Endometrium (tissue), 2 donors: ENCODE data around the gene TIMM50.

Experiments
- FAIRE-seq: peaks from 2 replicates; lab custom pipeline; 2012; peaks lifted over from hg19 to GRCh38; lab: Jason Lieb, UNC
- donor health status: control.
- donor health status: control.

TIMM50 gene

DNA sequence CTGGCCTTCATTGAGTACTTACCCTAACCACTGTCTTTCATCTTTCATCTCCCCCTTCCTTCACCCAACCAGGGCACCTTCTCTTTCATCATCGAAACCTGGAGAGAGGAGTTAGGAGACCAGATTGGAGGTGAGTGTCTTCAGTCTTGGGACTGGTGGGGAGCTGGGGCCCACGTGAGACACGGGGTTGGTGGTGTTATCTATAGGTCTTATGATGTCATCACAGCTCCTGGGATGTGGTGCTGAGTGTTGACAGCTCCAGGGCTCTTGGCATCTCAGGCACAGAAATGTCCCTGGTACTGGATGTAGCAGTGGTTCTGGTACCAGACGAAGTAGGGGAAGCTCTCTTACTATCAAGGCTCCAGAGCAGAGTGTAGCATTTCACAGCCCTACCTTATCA is 19.9 kb downstream of the TIMM50 start:
- FAIRE-seq = no peak

DNA sequence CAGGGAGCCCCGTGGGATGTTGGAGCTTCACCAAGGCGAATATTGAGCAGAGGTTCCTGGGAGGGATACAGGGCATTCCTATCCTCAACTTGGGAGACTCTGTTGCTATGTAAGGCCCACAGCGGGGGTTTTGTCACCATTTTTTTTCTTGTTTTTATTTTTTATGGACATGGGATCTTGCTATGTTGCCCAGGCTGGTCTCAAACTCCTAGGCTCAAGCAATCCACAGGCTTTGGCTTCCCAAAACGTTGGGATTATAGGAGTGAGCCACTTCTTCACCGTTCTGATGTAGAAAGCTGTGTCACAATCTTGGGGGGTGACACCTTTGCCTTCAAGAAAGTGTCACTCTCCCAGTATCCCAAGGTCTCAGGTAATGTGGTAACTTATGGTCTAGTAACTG is 20.7 kb downstream of the TIMM50 start:
- FAIRE-seq = no peak

DNA sequence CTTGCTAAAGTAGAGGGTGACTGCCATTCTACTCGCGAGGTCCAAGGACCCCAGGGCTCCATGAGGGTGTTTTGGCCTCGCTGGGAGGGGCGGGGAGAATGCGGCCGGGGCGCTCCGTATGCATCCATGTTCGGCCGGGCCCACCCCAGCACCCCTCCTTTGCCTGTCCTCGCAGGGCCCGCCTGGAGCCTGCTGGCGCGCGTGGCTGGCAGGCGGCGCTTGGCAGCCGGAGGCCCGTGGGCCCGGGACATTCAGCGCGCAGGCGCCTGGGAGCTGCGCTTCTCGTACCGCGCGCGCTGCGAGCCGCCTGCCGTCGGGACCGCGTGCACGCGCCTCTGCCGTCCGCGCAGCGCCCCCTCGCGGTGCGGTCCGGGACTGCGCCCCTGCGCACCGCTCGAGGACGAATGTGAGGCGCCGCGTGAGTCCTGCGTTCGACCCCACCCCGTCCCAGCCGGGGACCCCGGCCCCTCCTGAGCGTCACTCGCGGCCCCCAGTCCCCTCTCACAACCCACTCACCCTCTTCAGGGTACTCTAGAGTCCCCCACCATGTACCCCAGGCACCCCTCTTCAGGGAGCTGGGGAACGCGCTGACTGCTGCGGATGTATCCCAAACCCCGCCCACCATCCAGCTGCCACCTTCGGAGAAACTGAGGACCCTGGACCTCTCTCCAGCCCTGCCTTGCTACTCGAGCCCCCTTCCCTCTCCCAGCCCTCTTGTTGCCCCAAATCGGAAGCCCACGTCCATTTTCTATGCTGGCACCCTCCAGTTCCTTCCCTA is 22.2 kb downstream of the TIMM50 start:
- no peak for FAIRE-seq

DNA sequence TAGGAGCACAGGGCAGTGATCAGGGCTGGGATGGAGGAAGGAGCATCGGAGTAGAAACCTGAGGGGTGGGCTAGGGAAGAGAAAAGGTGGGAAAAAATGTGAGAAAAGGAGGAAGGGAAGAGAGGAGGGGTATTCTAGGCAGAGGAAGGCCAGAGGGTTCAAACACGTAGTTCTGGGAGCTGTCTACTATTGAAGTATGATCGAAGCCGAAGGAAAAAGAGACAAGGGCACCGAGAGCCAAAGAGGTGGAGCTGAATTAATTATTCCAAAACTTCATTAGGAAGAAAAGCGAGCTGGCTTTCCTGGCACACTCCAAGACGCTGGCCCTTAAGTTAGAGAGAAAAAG is 25.9 kb downstream of the TIMM50 start:
- FAIRE-seq = no peak

DNA sequence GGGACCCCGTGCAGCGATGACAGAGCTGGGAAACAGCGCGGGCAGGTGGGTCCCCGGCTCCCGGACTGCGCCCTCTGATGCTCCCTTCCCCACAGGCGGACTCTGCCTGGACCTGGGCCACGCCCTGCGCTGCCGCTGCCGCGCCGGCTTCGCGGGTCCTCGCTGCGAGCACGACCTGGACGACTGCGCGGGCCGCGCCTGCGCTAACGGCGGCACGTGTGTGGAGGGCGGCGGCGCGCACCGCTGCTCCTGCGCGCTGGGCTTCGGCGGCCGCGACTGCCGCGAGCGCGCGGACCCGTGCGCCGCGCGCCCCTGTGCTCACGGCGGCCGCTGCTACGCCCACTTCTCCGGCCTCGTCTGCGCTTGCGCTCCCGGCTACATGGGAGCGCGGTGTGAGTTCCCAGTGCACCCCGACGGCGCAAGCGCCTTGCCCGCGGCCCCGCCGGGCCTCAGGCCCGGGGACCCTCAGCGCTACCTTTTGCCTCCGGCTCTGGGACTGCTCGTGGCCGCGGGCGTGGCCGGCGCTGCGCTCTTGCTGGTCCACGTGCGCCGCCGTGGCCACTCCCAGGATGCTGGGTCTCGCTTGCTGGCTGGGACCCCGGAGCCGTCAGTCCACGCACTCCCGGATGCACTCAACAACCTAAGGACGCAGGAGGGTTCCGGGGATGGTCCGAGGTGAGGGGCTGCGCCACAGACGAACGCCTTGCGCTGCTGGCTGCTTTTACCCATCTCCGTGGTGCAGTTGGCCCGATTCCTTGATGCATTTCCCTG is 26.5 kb downstream of the TIMM50 start:
- no peak for FAIRE-seq

DNA sequence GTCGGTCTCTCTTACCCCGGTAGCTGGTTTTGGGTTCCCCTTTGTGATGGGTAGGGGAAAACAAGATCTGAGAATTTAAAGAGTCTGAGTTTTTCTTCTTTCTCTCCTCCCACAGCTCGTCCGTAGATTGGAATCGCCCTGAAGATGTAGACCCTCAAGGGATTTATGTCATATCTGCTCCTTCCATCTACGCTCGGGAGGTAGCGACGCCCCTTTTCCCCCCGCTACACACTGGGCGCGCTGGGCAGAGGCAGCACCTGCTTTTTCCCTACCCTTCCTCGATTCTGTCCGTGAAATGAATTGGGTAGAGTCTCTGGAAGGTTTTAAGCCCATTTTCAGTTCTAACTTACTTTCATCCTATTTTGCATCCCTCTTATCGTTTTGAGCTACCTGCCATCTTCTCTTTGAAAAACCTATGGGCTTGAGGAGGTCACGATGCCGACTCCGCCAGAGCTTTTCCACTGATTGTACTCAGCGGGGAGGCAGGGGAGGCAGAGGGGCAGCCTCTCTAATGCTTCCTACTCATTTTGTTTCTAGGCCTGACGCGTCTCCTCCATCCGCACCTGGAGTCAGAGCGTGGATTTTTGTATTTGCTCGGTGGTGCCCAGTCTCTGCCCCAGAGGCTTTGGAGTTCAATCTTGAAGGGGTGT is 27.2 kb downstream of the TIMM50 start:
- no peak for FAIRE-seq

DNA sequence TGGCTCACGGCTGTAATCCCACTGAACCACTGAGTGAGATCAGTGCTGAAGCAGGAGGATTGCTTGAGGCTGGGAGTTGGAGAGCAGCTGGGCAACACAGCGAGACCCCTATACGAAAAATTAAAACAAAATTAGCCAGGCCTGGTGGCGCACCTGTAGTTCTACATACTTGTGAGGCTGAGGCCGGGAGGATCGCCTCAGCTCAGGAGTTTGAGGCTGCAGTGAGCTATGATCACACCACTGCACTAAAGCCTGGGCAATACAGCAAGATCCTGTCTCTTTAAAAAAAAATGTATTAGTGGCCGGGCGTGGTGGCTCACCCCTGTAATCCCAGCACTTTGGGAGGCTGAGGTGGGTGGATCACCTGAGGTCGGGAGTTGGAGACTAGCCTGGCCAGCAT is 28.0 kb downstream of the TIMM50 start:
- FAIRE-seq = no peak

DNA sequence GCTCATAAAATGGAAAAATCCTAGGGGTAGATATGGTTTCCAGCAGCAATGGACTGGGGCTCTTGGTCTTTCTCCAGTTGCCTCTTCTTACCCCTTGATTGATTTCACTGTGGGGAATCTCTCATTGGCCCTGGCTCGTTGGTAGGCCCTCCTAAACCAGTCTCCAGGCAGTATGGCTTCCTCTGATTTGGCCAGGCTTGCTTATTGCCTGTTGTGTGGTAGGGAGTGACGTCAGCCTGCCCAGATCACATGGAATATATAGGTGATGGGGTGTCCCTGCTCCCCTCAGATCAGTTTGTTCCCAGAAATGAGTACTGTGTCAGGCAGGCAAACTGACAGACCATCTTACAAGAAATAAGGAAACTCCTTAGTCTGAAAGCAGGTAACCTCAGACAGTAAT is 28.6 kb downstream of the TIMM50 start:
- FAIRE-seq = no peak

DNA sequence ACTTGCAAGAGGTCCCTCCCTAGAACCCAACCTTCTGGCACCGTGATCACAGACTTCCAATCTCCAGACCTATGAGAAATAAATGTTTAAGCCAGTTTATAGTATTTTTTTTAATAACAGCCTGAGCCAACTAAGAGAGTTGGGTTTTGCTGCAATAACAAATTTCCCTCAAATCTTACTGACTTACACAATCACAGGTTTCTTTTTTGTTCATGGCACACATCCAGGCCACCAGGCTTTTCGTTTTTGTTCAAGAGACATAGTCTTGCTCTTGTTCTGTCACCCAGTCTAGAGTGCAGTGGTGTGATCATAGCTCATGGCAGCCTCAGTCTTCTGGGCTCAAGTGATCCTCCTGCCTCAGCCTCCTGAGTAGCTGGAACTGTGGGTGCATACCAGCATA is 32.4 kb downstream of the TIMM50 start:
- no peak for FAIRE-seq

DNA sequence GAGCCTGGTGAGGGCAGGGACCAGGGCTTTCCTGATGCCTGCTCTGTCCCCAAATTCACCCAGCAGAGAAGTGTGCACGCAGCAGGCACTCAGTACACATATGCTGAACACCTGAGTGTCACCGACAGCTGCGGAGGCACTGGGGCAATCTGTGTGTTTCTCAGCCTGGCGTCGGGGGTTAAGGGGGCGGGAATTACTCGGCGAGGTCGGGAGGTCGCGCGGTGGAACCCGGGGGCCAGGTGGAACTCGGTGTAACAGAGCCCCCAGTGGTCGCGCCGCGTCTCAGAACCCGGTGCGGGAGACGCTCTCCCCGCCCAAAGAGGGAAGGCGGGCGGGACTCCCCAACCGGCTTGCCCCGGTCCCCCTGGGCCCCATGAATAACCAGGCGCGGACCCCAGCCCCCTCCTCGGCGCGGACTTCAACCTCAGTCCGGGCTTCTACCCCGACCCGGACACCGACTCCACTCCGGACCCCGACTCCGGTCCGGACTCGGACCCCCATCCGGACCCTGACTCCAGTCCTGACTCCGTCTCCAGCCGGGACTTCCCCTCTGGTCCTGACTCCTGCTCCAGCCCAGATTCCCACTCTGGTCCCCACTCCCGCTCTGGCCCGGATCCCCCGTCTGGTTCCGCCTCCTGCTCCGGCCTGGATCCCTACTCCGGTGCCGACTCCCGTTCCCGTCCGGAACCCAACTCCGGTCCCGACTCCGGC is 34.4 kb downstream of the TIMM50 start, which contains the start of gene SELENOV:
SELENOV (plus strand) TSS at position 300 of the 711 bp plus-strand sequence; CDS start at position 374, 74 bp downstream.
- FAIRE-seq = no peak

DNA sequence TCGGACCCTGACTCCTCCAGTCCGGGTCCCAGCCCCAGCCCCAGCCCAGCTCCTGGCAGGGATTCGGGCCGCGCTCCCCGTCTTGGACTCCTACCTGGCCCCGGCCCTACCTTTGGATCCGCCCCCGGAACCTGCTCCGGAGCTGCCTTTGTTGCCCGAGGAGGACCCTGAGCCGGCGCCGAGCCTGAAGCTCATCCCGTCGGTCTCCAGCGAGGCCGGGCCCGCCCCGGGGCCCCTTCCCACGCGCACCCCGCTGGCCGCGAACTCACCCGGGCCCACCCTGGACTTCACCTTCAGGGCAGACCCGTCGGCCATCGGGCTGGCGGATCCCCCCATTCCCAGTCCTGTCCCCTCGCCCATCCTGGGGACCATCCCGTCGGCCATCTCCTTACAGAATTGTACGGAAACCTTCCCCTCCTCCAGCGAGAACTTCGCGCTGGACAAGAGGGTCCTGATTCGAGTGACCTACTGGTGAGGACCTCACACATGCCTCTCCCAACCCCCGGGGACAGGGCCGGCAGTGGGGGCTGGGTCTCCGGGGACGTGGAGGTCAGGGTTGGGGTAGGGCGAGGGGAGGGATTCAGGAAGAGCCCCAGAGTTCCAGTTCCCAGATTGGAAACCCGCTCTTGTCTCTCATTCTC is 35.0 kb downstream of the TIMM50 start:
- no peak for FAIRE-seq

DNA sequence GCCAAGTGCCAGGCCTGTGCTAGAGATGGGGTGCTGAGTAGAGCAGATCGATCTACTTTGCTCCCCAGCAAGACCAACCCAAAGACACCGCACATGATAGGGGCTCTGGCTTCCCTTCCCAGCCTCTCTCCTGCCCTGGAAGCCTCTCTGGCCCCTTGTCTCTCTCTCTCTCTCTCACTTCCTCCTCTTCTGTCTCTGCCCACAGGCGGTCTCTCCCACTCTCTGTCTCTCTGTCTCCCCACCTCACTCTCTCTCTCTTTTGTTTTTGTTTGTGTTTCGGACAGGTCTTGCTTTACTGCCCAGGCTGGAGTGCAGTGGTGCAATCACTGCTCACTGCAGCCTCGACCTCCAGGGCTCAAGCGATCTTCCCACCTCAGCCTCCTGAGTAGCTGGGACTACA is 35.6 kb downstream of the TIMM50 start:
- no peak for FAIRE-seq

DNA sequence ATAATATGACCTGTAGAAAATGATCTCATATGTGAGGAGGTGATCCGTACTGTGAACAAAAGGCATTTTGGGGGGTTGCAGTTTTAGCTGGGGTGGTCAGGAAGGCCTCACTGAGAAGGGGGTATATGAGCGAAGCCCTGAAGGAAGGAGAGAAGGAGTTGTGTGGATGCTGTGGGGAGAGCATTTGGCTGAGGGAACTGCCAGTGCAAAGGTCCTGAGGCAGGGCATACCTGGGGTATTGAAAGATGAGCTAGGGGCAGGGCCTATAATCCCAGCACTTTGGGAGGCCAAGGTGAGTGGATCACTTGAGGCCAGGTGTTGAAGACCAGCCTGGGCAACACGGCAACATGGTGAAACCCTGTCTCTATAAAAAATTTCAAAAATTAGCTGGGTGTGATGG is 36.8 kb downstream of the TIMM50 start:
- FAIRE-seq = no peak

DNA sequence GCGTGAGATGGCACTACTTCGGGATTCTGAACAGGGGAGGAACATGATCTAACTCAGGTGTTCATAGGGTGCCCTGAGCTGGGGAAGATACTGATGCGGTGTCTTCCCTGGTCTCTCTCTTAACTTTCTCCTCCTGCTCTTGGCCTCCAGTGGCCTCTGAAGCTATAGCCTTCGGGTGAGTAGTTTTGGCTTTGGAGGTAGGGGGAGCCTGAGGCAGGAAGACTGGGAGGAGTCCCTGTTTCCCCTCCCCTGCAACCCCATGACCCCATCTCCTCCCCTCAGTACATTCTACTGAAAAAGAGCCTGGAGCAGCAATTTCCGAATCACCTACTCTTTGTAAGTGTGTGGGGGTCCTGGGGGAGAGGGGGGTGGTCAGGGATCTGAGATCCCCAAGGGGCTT is 37.8 kb downstream of the TIMM50 start:
- no peak for FAIRE-seq

DNA sequence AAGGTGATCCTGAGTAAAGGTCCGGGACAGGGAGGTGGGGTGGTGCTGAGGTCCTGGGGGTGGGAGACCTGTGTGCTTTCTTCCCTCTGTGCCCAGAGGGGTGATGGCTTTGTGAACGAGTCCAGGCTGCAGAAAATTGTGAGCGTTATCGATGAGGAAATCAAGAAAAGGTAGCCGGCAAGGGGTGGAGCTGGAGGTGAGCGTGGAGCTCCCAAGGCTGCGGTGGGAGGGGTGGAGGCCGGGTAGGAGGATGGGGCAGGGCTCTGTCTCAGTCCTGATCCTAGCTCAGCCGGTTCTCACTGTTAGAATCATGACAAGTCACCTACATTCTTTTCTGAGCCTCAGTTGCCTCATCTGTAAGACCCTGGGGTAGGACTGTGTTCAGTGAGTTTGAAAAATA is 38.3 kb downstream of the TIMM50 start:
- FAIRE-seq = no peak

DNA sequence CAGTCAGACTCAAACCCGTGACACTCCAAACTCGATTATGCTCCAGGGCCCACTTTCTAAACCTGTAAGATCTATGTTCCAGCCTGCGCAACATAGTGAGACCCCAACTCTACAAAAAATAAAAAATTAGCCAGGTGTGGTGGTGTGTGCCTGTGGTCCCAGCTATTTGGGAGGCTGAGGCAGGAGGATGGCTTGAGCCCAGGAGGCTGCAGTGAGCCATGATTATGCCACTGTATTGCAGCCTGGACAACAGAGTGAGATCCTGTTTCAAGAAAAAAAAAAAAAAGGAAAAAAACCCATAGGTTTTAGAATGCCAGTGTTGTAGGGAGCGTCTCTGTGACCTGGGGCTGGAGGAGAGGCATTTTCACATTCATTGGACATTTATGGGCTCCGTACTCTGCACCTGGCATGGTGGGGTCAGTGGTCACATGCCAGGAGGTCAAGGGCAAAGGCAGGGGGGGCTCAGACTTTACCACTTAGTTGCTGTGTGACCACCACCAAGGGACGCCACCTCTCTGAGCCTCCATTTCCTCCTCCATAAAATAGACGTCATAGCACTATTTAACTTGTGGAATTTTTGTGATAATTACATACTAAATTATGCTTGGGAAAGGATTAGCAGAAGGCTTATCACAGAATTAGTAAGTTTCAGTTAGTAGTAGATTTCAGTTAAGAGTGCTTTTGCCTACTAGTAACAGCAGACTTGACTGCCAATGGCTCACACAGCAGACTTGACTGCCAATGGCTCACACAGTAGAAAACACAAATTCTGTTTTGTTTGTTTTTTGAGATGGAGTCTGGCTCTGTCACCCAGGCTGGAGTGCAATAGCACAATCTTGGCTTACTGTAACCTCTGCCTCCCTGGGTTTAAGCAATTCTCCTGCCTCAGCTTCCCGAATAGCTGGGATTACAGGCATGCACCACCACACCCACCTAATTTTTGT is 40.2 kb downstream of the TIMM50 start:
- FAIRE-seq = no peak

DNA sequence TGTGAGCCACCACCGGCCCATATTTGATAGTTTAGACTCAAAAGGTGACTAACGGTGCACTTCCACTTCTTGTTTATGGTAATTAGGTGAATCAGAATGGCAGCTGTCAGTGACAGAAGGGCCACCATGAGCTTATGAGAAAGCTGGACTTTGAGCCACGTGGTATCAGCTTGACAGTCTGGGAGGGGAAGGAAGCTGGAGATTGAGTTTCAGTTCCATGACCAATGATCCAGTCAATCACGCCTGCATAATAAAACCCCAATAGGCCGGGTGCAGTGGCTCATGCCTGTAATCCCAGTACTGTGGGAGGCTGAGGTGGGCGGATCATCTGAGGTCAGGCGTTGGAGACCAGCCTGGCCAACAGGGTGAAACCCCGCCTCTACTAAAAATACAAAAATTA is 43.9 kb downstream of the TIMM50 start:
- no peak for FAIRE-seq

DNA sequence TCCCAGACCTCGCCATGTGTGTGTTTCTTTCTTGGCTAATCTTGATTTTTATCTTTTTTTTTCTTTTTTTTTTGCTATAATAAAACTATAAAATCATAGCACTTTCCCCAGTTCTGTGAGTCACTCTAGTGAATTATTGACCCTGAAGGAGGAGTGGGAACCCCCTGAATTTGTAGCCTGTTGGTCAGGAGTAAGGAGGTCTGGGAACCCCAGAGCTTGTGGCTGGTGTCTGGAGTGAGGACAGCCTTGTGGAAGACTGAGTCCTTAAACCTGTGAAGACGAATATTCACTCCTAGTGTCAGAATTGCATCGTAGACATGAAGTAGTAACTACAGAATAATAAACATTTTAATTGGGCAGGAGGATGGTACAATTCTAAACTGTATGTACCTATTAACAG is 44.6 kb downstream of the TIMM50 start:
- no peak for FAIRE-seq

DNA sequence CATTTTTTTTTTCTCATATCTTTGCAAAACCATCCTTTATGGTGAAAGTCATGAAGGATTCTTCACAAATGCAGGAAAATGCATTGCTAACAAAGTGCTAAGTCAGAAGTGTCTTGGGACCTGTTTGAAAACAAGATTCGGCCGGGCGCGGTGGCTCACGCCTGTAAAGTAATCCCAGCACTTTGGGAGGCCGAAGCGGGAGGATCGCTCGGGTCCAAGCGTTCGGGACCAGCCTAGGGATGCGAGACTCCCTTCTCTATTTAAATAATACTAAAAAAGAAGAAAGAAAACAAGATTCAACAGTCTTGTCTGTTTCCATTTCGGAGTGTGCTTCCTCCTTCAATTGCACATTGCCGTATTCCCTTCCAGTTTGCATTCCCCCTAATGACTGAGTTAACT is 51.2 kb downstream of the TIMM50 start:
- FAIRE-seq = no peak

DNA sequence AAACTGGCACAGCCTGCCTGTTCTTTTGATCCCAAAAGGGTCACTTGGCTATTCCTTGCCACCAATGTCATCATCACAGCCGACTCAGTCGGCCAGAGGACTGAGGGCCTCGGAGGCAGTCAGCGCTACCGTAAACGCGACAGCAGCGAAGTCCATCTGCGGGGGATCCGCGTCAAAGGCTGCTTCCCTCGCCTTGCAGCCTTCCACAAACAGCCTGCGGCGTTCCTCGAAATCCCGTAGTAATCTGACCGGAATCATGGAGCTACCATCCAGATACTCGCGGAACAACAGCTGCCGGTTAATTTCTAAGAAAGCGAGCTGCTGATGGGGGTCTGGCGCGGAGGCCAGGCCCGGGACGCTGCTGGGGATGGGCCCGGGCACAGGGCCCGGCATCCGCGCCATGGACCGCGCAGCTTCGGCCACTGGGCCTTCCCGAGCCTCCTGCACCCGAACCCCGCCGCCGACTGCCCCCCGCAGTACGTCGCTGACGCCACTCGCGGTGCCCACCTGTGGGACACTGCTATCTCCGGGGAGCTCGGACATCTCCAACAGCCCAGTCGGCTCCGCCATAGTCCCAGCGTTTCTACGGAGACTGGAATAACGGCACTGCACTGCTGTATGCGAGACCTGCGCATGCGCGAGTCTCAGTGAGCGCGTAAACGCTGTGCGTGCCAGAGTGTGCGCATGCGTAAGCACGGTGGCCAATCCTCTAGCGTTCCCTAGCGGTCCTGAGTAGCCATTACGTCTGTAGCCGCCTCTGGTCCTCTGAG is 51.8 kb downstream of the TIMM50 start, which contains the start of gene EID2B:
EID2B (minus strand) TSS at position 620 of the 770 bp plus-strand sequence; CDS start at position 570, 50 bp downstream.
- FAIRE-seq = no peak
